ENCODE measurements around the gene IRS4.

IRS4 gene

DNA sequence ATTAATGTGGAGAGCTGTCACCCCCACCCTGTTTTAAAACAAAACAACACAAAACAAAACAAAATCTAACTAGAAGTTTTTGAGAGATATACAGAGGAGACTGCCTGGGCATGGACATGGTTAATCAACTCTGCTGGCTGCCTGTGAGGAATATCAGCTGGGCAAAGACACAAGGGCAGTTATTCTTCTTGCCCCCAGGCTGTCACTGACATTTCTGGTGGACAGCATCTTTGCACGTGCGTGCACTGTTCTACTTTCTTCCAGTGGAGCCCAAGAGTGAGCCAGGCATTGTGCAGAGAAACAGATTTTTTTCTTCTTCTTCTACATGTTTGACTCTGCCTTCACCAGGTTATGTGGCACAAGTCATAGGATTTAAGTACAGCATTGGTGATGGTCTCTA, 13.8 kb downstream of the IRS4 start:
- Histone ChIP-seq H3K9ac (ENCODE audit: low read depth, low read length) (no peak overlapping the region), H3K4me3 (ENCODE audit: low read length) (no peak overlapping the region), H3K4me1 (ENCODE audit: control insufficient read depth, insufficient read depth, low read length) (no peaks in the 10 kb centered on the region), H3K4me2 (ENCODE audit: low read length) (no peak overlapping the region), H3K9me3 (replicated peaks; ENCODE audit: low read length) (no peaks in the 10 kb centered on the region), H3K36me3 (ENCODE audit: insufficient read depth, low read length) (no peaks in the 10 kb centered on the region), H3K27me3 (ENCODE audit: control insufficient read depth, insufficient read depth, low read length) (peaks cover 61% of the 10 kb centered on the region)

- Histone ChIP-seq H3K4me1 (ENCODE audit: control insufficient read depth, insufficient read depth, low read length) (no peaks in the 10 kb centered on the region), H3K4me3 (ENCODE audit: low read length) (no peak overlapping the region)
These were observed 23.5 kb downstream of the IRS4 start for GRCh38 chrX:108712886-108713285.

GRCh38 chrX:108704839-108705238, 31.5 kb downstream of the IRS4 start:
- no peak overlapping the region for H3K4me3 ChIP-seq (ENCODE audit: low read length)
- H3K36me3 ChIP-seq (ENCODE audit: insufficient read depth, low read length), result no peaks in the 10 kb centered on the region
- H3K4me1 ChIP-seq (ENCODE audit: control insufficient read depth, insufficient read depth, low read length), result no peaks in the 10 kb centered on the region
- no peaks in the 10 kb centered on the region for H3K9me3 ChIP-seq (replicated peaks; ENCODE audit: low read length)
- H3K27me3 ChIP-seq (ENCODE audit: control insufficient read depth, insufficient read depth, low read length), result peaks cover 35% of the 10 kb centered on the region
- no peak overlapping the region for H3K9ac ChIP-seq (ENCODE audit: low read depth, low read length)
- H3K4me2 ChIP-seq (ENCODE audit: low read length), result no peak overlapping the region

More at GRCh38 chrX:108712886-108713285, 23.5 kb downstream of the IRS4 start:
- Histone ChIP-seq H3K9ac (ENCODE audit: low read depth, low read length) (no peak overlapping the region), H3K27me3 (ENCODE audit: control insufficient read depth, insufficient read depth, low read length) (peaks cover 8% of the 10 kb centered on the region), H3K9me3 (replicated peaks; ENCODE audit: low read length) (no peaks in the 10 kb centered on the region), H3K36me3 (ENCODE audit: insufficient read depth, low read length) (no peaks in the 10 kb centered on the region), H3K4me2 (ENCODE audit: low read length) (no peak overlapping the region)

DNA sequence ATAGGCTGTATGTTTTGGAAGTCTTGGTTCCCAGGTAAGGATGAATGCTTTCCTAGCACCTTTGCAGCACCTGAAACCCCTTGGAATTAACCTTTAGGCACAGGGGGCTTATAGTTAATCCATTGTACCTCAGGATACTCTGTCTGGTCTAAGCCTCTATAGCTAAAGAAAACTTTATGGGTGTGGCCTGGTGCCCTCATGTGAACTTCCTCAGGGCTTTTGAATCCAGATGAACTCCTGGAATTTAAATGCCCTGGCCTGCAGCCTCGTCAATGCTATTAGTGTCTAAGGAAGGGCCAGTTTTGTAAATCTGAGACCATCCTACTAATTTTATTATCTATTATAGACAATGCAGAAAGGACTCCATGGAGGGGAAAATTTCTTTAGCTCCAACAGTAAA, 33.8 kb downstream of the IRS4 start:
- peaks cover 27% of the 10 kb centered on the region for H3K27me3 ChIP-seq (ENCODE audit: control insufficient read depth, insufficient read depth, low read length)
- H3K36me3 ChIP-seq (ENCODE audit: insufficient read depth, low read length), result no peaks in the 10 kb centered on the region
- no peak overlapping the region for H3K4me2 ChIP-seq (ENCODE audit: low read length)
- H3K9ac ChIP-seq (ENCODE audit: low read depth, low read length), result no peak overlapping the region
- no peaks in the 10 kb centered on the region for H3K9me3 ChIP-seq (replicated peaks; ENCODE audit: low read length)
- H3K4me3 ChIP-seq (ENCODE audit: low read length), result no peak overlapping the region
- H3K4me1 ChIP-seq (ENCODE audit: control insufficient read depth, insufficient read depth, low read length), result no peaks in the 10 kb centered on the region

GRCh38 chrX:108701633-108702032, 34.7 kb downstream of the IRS4 start:
- Histone ChIP-seq H3K9me3 (replicated peaks; ENCODE audit: low read length) (no peaks in the 10 kb centered on the region), H3K4me2 (ENCODE audit: low read length) (no peak overlapping the region), H3K9ac (ENCODE audit: low read depth, low read length) (no peak overlapping the region)

GRCh38 chrX:108699368-108699767, 37.0 kb downstream of the IRS4 start:
- H3K9ac ChIP-seq (ENCODE audit: low read depth, low read length), result no peak overlapping the region
- H3K4me2 ChIP-seq (ENCODE audit: low read length), result no peak overlapping the region
- no peak overlapping the region for H3K4me3 ChIP-seq (ENCODE audit: low read length)
- H3K9me3 ChIP-seq (replicated peaks; ENCODE audit: low read length), result no peaks in the 10 kb centered on the region
- no peaks in the 10 kb centered on the region for H3K4me1 ChIP-seq (ENCODE audit: control insufficient read depth, insufficient read depth, low read length)
- no peaks in the 10 kb centered on the region for H3K36me3 ChIP-seq (ENCODE audit: insufficient read depth, low read length)
- H3K27me3 ChIP-seq (ENCODE audit: control insufficient read depth, insufficient read depth, low read length), result peaks cover 11% of the 10 kb centered on the region

More at GRCh38 chrX:108701633-108702032, 34.7 kb downstream of the IRS4 start:
- Histone ChIP-seq H3K27me3 (ENCODE audit: control insufficient read depth, insufficient read depth, low read length) (peaks cover 26% of the 10 kb centered on the region), H3K4me3 (ENCODE audit: low read length) (no peak overlapping the region), H3K4me1 (ENCODE audit: control insufficient read depth, insufficient read depth, low read length) (no peaks in the 10 kb centered on the region), H3K36me3 (ENCODE audit: insufficient read depth, low read length) (no peaks in the 10 kb centered on the region)

- Histone ChIP-seq H3K9me3 (replicated peaks; ENCODE audit: low read length) (no peaks in the 10 kb centered on the region), H3K9ac (ENCODE audit: low read depth, low read length) (no peak overlapping the region), H3K4me2 (ENCODE audit: low read length) (no peak overlapping the region), H3K4me3 (ENCODE audit: low read length) (no peak overlapping the region), H3K36me3 (ENCODE audit: insufficient read depth, low read length) (no peaks in the 10 kb centered on the region), H3K27me3 (ENCODE audit: control insufficient read depth, insufficient read depth, low read length) (peaks cover 7% of the 10 kb centered on the region), H3K4me1 (ENCODE audit: control insufficient read depth, insufficient read depth, low read length) (no peaks in the 10 kb centered on the region)
These were observed 39.7 kb downstream of the IRS4 start for GRCh38 chrX:108696690-108697089.

Measured in skeletal muscle satellite cell (primary cell).